ENCODE measurements around the gene UNCX. TPM values are rescaled to one million over a fixed set of nuclear protein-coding genes. Genes with fewer than 3 reads are reported as not detected.
"Not testable (repeated sequence)": the region's sequence is repeated elsewhere in the genome, so short reads cannot be mapped to it uniquely, and the experiment has no call there.

UNCX gene
- polyA plus RNA-seq, 3 donors = 7.5 to 15.0 (median 13.5) TPM

- not testable (repeated sequence) for DNase-seq
Measured at GRCh38 chr7:1272136-1272535, 39.5 kb downstream of the UNCX start.

DNA sequence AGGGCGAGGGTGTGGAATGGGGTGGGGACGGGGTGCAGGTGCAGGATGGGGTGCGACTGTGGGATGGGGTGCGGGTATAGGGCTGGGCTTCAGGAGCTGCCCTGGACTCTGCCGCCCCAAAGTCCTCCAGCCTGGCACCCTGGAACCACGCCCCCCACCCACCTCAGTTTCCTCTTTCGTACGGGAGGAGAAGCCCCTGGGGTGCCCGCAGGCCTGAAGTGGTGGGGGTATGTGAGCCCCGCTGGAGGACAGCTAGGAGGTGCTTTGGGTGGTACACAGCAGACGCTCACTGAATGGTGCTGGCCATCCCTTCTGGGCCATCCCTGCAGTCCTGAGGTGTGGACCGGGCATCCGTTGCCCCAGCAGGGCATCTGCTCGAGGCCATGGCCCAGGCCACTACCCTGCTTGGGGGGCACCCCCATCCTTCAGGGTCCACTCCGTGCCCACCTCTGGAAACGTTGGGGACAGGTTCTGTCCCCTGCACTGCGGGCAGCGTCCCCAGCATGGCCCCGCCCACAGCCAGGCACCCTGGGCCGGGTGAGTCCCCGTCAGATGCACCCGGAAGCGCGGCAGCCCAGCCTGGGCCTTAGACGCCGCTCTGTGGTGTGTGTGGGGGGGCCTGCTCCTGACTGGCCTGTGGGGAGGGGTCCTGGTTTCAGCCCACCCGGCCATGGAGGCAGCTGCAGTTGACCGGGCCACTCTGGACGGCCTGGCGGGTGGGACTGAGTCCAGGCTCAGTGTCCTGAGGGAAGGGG is 41.6 kb downstream of the UNCX start:
- no peak for DNase-seq

- no peak for DNase-seq
Measured at GRCh38 chr7:1274876-1275375, 42.3 kb downstream of the UNCX start.

GRCh38 chr7:1275451-1276381 is 43.0 kb downstream of the UNCX start:
- DNase-seq = peak; percentile 62

DNA sequence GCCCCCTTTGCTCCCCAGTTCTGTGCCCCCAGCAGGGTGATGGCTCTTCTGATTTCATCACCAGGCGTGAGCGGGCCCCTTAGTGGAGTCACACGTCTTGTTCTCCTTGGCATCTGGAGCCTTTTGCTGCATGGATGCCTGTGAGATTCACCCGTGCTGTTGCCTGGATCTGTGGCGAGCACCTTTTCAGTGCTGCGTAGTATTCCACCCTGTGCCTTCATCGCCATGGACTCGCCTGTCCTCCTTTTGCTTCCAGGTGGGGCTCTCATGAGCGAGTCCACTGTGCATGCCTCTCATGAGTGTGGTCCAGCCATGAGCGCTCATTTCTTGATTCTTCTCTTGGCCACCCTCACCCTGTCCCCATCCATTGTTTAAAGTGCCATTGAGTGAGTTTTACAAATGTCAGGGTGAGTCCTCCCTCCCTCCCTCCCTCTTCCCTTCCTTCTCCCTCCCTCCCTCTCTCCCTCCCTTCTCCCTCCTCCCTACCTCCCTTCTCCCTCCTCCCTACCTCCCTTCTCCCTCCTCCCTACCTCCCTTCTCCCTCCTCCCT is 44.0 kb downstream of the UNCX start:
- DNase-seq = no peak

GRCh38 chr7:1278543-1278942 is 45.9 kb downstream of the UNCX start:
- no peak for DNase-seq

GRCh38 chr7:1279041-1279440 is 46.4 kb downstream of the UNCX start:
- DNase-seq = no peak

DNA sequence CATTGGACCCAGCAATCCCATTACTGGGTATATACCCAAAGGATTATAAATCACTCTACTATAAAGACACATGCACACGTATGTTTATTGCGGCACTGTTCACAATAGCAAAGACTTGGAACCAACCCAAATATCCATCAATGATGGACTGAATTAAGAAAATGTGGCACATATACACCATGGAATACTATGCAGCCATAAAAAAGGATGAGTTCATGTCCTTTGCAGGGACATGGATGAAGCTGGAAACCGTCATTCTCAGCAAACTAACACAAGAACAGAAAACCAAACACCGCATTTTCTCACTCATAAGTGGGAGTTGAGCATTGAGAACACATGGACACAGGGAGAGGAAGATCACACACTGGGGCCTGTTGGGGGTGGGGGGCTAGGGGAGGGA is 47.2 kb downstream of the UNCX start:
- not testable (repeated sequence) for DNase-seq

- no peak for DNase-seq
Measured at GRCh38 chr7:1281068-1281467, 48.4 kb downstream of the UNCX start.

DNA sequence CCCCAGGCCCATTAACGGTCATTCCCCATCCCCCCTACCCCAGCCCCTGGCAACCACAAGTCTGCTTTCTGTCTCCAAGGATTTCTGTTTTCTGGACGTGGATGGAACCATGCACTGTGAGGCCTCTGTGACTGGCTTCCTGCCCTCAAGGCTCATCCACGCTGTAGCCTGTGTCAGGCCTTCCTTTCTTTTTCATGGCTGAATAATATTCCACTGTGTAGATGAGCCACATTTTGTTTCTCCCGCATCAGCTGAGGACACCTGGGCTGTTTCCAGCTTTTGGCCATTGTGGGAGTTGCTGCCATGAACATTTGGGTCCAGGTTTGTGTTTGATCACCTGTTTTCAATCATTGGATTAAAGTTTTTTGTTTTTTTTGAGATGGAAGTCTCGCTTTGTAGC is 50.0 kb downstream of the UNCX start:
- no peak for DNase-seq

GRCh38 chr7:1283337-1283736 is 50.7 kb downstream of the UNCX start:
- DNase-seq = no peak

DNA sequence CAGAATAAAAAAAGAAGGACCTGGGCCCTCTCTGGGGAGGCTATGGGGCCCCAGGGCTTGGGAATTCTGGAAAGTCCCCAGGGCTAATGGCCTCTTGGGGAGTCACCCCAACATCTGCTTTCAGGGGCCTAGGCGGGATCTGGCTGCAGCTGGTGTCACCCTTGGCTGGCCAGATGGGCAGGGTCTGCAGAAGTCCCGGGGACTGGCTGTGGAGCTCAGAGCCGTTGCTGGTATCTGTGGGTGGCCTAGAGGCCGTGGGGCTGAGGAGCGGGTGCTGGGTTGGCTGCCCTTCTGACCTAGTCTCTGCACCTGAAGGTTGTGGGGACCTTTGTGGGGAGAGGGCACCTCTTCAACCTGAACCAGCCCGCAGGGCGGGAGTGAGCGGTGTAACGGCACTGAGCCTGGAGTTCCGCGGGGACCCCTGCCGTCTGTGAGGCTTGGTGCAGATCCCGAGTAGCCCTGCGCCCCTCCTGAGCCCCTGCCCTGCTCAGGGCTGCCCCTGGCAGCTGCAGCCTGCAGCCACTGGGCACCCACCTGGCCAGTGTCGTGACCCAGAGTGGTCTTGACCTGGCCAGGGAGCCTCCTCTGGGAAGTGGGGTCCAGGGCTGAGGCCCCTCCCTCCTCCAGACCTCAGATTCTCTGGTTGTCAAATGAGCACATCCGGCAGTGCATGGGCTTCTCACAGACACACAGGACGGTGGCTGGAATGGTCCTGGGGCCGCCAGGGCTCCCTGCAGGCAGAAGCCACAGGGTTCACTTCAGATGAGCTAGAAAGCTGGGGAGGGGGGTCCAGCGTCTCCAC is 51.5 kb downstream of the UNCX start:
- DNase-seq = no peak

DNA sequence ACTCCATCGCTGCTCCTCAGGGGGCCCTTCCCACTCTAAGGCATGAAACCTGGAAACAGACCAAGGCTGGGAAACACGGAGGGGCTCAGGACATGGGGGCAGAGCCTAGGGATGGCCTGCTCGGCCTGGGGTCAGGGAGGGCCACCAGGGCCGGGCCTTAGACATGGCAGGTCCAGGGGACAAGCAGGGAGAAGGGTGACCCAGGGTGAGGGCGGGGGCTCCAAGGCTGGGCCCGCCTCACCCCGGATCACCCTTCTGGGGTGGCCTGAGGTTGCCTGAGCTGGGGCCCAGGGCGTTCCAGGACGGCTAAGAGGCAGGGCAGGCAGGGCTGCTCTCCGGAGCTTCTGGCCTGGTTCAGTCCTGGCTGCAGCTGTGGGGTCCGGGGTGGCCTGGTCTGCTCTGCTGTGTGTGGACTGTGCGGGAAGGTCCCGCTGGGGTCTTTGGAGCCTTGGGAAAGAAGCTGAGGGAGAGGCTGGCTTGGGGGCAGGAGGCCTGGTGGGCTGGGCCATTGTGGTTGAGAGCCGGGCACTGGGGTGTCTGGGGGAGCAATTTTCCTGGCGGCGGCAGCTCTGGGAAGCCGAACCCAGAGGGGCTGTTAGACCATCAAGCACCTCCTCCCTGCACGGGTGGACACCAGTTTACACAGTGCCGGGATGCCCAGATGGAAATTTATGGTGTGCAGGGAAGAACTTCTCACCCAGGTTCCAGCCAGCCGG is 52.2 kb downstream of the UNCX start:
- no peak for DNase-seq

- no peak for DNase-seq
Measured at GRCh38 chr7:1285556-1286301, 53.1 kb downstream of the UNCX start.

Other genes starting within 250 kb of the UNCX start
- 1 to 10 TPM; 3.3 to 4.3 (median 3.3) TPM for gene CYP2W1, start 249.7 kb upstream of the UNCX start, polyA plus RNA-seq (ENCODE audit: insufficient read length in 3 of 3)
- gene GPR146, start 188.3 kb upstream of the UNCX start, polyA plus RNA-seq (ENCODE audit: insufficient read length in 3 of 3) = 1 to 10 TPM; 3.7 to 4.8 (median 4.7) TPM
- gene GPER1, start 144.8 kb upstream of the UNCX start, polyA plus RNA-seq (ENCODE audit: insufficient read length in 3 of 3) = 1 to 10 TPM; 6.5 to 6.9 (median 6.7) TPM
- 10 to 100 TPM; 19.7 to 24.1 (median 22.2) TPM for gene ZFAND2A, start 72.7 kb upstream of the UNCX start, polyA plus RNA-seq (ENCODE audit: insufficient read length in 3 of 3)
- 10 to 100 TPM in 2 of 3 donors, 1 to 10 TPM in 1; 9.6 to 13.7 (median 10.6) TPM for gene MICALL2, start 226.6 kb downstream of the UNCX start, polyA plus RNA-seq (ENCODE audit: insufficient read length in 3 of 3)